Stimulated activated CD4-positive, alpha-beta T cell treated with anti-CD3 and anti-CD28 coated beads, Interleukin-2, amount 100 ng/mL, for 4 hours (primary cell): ENCODE results near the gene MGMT.

Experiments used
- DNase-seq: peaks from one replicate; pipeline ENCODE4 v3.0.0-alpha.2; 2020; ENCODE audit warnings: low read depth

The MGMT gene

GRCh38 chr10:129740532-129741279 lies 273.7 kb downstream of the MGMT start:
- DNase-seq, result no peak

DNA sequence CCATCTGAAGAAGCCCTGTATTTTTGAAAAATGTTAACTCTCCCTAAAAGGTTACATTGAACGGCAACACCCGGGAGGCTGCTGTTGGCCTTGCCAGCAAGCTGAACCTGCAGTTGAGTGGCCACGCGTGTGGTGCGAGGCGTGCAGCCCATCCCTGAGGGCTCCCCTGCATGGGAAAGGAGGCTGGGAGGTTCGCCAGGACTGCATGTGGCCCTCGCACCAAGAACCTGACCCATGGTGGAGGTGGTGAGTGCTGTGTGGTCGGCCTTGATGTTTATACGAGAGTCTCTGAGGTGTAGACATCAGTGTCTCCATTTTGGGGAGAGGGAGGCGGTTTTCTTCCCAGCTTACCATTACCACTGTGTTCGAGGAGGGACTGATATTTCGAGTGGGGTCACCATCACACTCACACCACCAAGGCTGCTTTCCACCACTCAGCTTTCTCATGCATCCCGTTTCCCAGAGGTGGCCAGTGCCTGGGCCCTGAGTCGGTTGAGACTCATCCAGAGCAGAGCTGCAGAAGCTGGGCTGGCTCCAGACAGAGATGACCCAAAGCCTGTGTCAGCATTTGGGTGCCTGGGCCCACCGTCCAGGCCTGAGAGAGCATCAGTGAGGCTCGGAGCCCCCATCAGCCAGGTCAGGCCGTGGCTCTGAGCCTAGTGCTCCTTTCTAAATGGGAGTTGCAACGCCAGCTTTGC lies 274.4 kb downstream of the MGMT start:
- DNase-seq, result no peak

- no peak for DNase-seq
These were observed 275.1 kb downstream of the MGMT start for GRCh38 chr10:129741978-129742741.

DNA sequence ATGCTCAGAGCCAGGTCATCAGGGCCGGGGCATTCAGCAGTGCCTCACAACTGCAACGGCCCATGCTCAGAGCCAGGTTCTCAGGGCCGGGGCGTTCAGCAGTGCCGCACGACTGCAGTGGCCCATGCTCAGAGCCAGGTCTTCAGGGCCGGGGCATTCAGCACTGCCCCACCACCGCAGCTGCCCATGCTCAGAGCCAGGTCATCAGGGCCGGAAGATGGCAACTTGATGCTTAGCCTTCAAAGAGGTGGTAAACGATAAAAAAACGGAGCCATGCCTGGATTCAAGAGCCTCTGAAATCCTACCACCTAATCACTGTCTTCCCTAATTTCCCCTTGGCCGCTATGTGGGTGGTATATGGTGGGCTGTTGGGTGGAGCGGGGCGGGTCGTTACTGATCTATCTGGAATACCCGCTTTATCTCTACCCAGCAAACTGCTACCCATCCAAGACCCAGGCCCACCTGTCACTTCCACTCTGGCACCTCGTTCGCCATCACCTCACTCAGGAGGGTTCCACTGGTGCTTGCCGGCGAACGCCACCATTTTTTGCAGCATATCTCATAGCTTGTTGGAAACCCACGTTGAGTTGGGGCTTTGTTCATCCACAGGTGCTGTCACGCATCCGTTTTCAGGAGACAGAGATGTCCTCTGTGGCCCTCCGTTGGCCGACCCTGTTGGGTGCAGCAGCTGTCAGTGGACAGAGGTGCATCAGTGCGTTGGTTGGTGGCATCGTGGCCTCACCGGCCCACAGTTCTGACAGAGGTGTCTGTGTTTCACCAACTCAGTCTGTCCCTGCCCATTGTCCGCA lies 275.9 kb downstream of the MGMT start:
- no peak for DNase-seq

GRCh38 chr10:129743738-129744133 lies 276.7 kb downstream of the MGMT start:
- no peak for DNase-seq

- no peak for DNase-seq
These were observed 277.4 kb downstream of the MGMT start for GRCh38 chr10:129744134-129745111.

DNA sequence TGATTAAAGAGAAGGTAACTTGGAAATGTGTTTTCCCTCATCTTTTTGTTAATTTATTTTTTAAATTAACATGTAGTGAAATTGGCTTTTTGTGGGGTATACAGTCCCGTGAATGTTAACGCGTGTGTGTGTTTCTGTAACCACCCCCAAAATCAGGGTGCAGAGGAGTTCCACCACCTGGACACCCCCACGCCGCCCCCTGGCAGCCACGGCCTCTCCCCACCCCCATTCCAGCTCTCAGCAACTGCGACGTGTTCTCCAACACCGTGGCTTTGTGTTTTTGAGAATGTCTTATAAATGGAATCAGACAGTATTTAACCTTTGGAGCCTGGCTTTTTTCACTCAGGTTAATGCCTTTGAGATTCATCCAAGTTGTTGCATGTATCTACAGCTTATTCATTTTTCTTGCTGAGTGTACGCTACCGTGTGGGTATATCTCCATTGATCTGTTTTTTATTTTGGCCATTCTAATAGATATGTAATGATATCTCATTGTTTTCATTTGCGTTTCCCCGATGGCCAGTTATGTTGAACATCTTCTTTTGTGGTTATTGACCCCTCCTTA lies 278.2 kb downstream of the MGMT start:
- DNase-seq, result no peak

GRCh38 chr10:129754211-129755050 lies 287.4 kb downstream of the MGMT start:
- DNase-seq, result no peak

GRCh38 chr10:129755158-129755591 lies 288.1 kb downstream of the MGMT start:
- DNase-seq, result no peak

- DNase-seq, result no peak
These were observed 288.6 kb downstream of the MGMT start for GRCh38 chr10:129755621-129756020.

DNA sequence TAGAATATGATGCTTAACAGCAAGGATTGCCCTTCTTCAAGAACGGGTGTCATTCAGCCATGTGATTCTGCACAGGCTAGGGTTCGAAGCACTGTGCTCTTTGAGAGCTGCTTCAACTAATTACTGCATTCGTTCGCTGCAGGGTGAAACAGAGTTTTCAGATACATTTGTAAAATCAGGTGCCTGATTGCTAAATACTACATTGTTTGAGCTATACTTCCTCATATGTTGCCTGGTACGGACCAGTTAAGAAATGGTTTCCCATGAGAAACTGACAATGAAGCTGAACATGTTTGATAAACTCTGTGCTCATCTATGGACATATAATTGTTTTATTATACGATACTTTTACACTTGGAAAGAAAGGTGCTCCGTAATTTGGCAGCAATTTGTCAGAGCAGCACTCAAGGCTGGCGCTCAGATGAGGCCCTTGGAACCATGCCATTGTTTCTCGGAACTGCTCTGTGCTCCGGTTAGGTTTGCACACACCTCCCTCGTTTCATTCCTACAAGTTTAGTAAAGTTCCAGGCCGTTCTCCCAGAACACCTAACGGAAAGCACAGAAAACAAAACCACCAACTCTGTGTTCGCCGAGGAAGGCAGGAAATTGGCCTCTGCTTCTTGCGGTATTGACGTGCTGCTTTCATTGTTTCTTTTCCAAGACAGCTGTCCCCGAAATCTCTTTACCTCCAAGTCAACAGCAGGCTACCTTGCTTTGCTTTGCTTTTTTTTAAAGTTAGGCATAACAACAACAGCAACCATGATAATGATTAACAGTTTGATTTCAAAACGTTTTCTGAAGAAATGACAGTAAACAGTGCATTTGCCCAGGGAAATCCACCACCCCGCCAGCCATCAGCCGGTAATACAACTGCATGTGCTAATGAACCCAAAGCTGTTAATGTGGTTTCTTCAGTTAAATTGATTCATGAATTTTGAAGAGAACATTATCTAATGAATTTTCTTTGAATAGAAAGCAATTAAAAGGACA lies 290.2 kb downstream of the MGMT start:
- no peak for DNase-seq

DNA sequence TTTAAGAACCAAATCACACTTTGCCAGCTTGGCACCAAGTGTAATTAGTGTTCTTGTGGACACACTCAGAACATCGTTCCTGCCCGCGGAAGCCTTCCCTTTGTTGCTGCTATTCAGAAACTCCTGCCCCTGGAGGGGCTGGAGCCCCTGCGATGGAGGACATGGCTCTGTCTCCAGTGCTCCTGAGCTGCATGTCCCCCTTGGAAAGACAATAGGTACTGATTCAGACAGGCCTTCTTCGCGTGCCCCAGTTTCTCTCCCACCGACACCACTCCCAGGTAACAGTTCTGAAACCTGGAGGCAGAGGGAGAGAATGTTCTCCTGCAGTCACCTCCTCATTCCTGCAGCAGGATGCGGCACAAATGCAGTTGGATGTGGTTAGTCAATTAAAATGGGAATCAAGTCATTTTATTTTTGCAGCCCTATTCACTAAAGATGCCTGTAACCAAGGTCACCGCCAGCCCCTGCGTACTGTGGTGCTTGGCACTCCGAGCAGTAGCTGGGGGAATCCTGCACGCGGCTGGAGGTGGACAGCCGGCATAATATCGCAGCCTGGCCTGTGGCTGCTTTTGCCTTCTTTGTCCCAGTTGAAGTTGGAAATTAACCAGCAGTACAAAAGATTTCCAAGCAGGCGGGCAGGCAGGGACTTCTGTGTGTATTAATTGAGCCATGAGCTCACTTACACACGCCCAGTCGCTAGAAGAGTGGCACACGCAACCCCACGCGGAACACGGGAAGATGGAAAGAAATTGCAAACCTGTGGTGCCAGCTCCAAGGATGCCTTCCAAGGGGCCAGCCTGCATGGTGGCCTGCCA lies 291.4 kb downstream of the MGMT start:
- no peak for DNase-seq

DNA sequence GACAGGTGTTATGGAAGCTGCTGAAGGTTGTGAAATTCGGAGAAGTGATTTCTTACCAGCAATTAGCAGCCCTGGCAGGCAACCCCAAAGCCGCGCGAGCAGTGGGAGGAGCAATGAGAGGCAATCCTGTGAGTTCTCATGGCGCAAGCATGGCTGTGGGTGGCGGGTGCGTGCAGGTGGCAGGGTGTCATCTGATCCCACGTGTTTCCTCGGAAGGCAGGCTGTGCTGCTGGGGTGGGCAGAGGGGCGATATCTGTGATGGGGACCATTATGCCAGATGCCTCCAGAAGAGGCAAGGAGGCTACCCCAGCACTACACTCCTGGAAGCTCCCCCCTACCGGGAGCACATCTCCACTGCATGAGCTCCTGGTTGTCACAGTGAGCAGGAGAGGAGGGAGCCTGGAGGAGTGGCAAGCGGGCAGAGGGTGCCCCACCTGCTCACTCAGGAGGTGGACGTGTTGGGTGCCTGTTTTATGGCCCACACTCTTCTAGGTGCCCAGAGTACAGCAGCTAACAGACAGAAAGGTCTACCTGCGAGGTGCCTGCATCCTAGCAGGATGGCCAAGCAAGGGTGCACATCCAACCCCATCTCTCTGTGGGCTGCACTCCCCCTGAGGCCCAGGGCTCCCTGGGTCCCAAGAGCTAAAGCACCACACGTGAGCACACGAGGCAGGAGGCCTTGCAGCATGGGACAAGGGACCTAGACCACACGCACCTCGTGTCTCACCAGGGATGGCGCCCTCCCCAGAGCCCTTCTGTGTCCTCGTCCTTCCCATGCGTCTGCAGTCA lies 292.4 kb downstream of the MGMT start:
- DNase-seq, result no peak

- DNase-seq, result no peak
These were observed 292.9 kb downstream of the MGMT start for GRCh38 chr10:129760003-129760315.

GRCh38 chr10:129760416-129760815 lies 293.4 kb downstream of the MGMT start:
- no peak for DNase-seq

- no peak for DNase-seq
These were observed 294.3 kb downstream of the MGMT start for GRCh38 chr10:129761197-129761972.
